Pons (tissue), 1 donor: ENCODE measurements around the gene MFN2.
A peak's percentile ranks its signal among the peaks of the same experiment; 100 is the strongest.
"Not testable (repeated sequence)": the region's sequence is repeated elsewhere in the genome, so short reads cannot be mapped to it uniquely, and the experiment has no call there.

ENCODE experiments used
- DNase-seq: peaks from one replicate; pipeline ENCODE4 v3.0.0-alpha.2; 2016; ENCODE audit warnings: low spot score

MFN2 gene

GRCh38 chr1:12022036-12022435 is 41.8 kb downstream of the MFN2 start:
- no peak for DNase-seq

- no peak for DNase-seq
Observed at GRCh38 chr1:12026586-12026985, 46.3 kb downstream of the MFN2 start.

- DNase-seq, result no peak
Observed at GRCh38 chr1:12028248-12028647, 48.0 kb downstream of the MFN2 start.

GRCh38 chr1:12028957-12029511 is 48.8 kb downstream of the MFN2 start:
- DNase-seq, result no peak

GRCh38 chr1:12029720-12030339 is 49.6 kb downstream of the MFN2 start:
- no peak for DNase-seq

- DNase-seq, result no peak
Observed at GRCh38 chr1:12031039-12031980, 51.1 kb downstream of the MFN2 start.

GRCh38 chr1:12032161-12032621 is 51.9 kb downstream of the MFN2 start:
- DNase-seq, result no peak

GRCh38 chr1:12033441-12033840 is 53.2 kb downstream of the MFN2 start:
- DNase-seq, result not testable (repeated sequence)

- DNase-seq, result peak; percentile 32
Observed at GRCh38 chr1:12034381-12034801, 54.1 kb downstream of the MFN2 start.

- no peak for DNase-seq
Observed at GRCh38 chr1:12035312-12035711, 55.1 kb downstream of the MFN2 start.

GRCh38 chr1:12037486-12038355 is 57.5 kb downstream of the MFN2 start:
- DNase-seq, result no peak

- no peak for DNase-seq
Observed at GRCh38 chr1:12038356-12039163, 58.3 kb downstream of the MFN2 start.

- no peak for DNase-seq
Observed at GRCh38 chr1:12039164-12039525, 58.9 kb downstream of the MFN2 start.

GRCh38 chr1:12039824-12040456 is 59.7 kb downstream of the MFN2 start:
- not testable (repeated sequence) for DNase-seq

- DNase-seq, result no peak
Observed at GRCh38 chr1:12040457-12041051, 60.3 kb downstream of the MFN2 start.

GRCh38 chr1:12044187-12044877 is 64.1 kb downstream of the MFN2 start:
- DNase-seq, result not testable (repeated sequence)

GRCh38 chr1:12046749-12047119 is 66.5 kb downstream of the MFN2 start:
- DNase-seq, result no peak

- DNase-seq, result no peak
Observed at GRCh38 chr1:12047120-12047876, 67.1 kb downstream of the MFN2 start.

GRCh38 chr1:12048372-12048771 is 68.1 kb downstream of the MFN2 start:
- peak; percentile 61 for DNase-seq
